GM21717 (cell line): Measurements from ENCODE around the gene ARHGAP40.

Experiments
- ATAC-seq: cut with Tn5 transposase; IDR thresholded peaks from one replicate; pipeline ENCODE4 v1.9.1; 2021; ENCODE audit warnings: mild to moderate bottlenecking, moderate library complexity; ENCODE audit not compliant: unreplicated experiment

Gene ARHGAP40

DNA sequence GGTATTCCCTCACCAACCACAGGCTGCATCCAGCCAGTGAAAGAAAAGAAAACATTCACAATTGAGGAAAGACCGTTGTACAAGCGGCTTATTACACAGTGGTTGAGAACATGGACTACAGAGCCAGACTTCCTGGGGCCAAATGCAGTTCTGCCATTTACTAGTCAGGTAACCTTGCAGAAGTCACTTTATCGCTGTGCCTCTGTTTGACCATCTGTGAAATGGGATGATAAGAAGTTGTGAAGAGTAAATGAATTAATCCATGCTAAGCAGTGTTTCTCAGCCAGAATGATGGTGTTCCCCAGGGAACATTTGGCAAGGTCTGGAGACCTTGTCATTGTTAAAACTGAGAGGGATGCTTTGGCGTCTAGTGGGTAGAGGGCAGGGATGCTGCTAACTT is 14.8 kb downstream of the ARHGAP40 start:
- no peak for ATAC-seq

- ATAC-seq: no peak
Observed at GRCh38 chr20:38617011-38617829, 15.6 kb downstream of the ARHGAP40 start.

DNA sequence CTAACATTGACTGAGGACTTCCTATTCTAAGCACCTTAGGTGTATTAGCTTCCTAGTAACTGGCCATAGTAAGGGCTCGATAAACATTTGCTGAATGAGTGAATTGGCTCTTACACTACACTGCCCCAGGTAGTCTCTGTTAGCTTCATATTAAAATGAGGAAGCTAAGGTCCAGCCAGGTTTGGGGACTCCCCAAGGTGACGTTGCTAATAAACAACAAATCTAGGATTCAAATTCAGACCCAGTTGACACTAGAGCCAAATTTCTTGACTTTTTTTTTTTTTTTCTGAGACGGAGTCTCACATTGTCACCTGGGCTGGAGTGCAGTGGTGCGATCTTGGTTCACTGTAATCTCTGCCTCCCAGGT is 16.2 kb downstream of the ARHGAP40 start:
- ATAC-seq: no peak

GRCh38 chr20:38620441-38620840 is 18.8 kb downstream of the ARHGAP40 start:
- ATAC-seq: no peak

DNA sequence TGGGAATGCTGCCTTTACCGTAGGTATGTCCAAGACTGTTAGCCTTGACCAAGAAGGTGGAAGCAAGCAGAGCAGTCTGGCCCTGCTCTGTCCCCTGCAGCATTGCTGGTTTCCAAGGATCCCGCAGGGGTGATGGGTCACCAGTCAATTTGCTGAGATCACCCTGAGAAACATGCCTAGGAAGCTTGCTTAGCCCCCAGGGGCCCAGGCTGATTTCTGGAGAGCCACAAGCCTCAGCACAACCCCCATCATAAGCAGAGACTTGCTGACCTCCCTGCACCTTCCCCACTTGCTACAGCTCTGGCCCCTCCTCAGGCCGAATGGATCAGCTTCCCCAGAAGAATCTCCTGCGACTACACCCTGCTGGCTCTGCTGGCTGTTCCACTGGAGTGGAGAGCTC is 21.5 kb downstream of the ARHGAP40 start:
- ATAC-seq: no peak

DNA sequence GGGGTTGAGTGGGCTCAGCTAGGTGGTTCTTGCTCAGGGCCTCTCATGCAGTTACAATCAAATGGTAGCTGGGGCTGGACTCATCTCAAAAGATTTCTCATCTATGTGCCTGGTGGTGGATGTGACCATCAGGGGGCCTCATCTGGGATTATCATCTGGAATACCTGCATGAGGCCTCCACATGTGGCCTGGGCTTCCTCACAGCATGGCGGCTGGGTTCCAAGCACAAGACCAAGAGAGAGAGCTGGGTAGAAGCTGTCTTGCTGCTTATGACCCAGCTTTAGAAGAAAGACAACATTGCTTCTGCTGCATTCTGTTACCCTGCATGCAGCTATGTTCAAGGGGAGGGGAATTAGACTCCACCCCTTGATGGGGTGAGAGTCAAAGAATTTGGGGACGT is 22.5 kb downstream of the ARHGAP40 start:
- no peak for ATAC-seq

DNA sequence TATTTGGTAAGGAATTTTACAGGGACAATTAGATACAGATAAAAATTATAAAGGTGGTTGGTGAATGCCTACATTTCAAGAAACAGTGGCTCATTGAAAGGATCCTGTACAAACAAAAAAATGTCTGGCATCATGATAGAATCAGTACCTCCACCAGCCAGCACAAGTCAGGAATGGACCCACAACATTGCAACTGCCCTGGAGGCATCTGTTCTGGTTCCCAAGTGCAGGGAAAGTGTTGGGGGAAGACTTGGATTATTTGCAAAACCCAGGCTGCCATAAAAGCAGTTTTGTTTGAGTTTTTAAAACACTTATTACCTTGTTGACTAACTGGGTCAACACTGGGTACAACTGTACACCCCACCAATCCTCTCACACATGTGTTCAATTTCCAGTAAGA is 24.3 kb downstream of the ARHGAP40 start:
- ATAC-seq: no peak

- no peak for ATAC-seq
Observed at GRCh38 chr20:38626921-38627659, 25.5 kb downstream of the ARHGAP40 start.

DNA sequence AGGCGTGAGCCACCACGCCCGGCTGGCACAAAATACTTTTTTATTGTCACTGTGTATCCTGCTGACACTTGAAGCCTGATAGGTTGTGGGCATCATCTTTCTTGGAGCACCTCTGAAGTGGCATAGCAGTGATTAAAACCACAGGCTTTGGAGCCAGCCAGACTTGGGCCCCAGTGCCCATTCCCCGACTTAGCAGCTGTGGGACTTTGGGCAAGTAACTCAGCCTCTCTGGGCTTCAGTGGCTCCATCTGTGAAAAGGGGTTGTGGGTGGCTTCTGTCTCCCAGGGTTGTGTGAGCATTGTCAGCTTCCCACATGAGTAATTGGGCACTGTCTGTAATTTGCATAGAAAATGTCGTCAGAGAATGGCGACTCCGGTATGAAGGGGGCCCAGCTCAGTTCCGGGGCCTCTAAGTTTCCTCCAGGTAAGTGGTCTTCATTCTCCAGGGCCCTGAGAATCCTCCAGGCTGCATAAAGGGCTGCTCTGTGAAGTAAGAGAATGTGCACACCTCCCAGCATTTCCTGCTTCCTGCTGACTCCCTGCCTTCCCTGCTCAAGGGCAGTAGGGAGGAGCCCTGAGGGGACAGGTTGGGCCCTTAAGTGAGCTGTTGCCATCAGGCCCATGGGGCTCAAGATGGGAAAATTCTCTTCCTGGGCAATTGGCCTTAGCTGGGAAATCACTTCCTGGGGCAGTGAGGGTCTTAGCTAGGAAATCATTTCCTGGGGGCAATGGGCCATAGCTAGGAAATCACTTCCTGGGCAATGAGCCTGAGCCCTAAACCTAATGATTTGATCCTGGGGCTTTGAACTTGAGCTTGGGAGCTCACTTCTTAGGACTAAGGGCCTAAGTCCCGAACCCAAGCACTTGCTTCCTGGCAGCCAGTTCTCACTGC is 27.2 kb downstream of the ARHGAP40 start:
- no peak for ATAC-seq

DNA sequence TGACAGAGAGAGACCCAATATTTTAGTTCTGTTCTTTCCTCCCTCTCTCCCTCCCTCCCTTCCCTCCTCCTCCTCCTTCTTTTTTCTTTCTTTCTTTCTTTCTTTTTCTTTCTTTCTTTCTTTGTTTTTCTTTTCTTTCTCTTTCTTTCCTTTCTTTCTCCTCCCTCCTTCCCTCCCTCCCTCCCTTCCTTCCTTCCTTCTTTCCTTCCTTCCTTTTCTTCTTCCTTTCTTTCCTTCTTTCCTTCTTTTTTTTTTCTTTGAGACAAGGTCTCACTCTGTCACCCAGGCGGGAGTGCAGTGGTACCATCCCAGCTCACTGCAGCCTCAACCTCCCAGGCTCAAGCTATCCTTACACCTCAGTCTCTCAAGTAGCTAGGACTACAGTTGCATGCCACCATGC is 28.4 kb downstream of the ARHGAP40 start:
- ATAC-seq: no peak

- ATAC-seq: no peak
Observed at GRCh38 chr20:38630727-38631126, 29.1 kb downstream of the ARHGAP40 start.

GRCh38 chr20:38631155-38632022 is 29.8 kb downstream of the ARHGAP40 start:
- no peak for ATAC-seq

- ATAC-seq: no peak
Observed at GRCh38 chr20:38633577-38634093, 32.0 kb downstream of the ARHGAP40 start.

GRCh38 chr20:38635721-38636288 is 34.2 kb downstream of the ARHGAP40 start:
- no peak for ATAC-seq

GRCh38 chr20:38640521-38640920 is 38.9 kb downstream of the ARHGAP40 start:
- ATAC-seq: no peak

DNA sequence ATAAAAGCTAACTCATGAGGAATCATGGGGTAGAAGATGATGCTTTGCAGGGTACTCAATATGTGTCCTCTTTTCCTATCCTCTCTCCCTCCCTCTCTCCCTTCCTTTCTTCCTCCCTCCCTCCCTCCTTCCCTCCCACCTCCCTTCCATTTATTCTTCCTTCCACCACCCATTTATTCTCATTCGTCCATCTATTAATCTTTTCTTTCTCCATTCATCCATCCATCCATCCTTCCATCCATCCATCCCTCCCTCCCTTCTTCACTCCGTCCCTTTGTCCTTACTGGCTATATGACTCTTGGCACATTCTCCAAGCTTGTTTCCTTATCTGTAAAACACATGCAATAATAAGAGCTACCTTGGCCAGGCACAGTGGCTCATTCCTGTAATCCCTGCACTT is 40.9 kb downstream of the ARHGAP40 start:
- ATAC-seq: no peak

DNA sequence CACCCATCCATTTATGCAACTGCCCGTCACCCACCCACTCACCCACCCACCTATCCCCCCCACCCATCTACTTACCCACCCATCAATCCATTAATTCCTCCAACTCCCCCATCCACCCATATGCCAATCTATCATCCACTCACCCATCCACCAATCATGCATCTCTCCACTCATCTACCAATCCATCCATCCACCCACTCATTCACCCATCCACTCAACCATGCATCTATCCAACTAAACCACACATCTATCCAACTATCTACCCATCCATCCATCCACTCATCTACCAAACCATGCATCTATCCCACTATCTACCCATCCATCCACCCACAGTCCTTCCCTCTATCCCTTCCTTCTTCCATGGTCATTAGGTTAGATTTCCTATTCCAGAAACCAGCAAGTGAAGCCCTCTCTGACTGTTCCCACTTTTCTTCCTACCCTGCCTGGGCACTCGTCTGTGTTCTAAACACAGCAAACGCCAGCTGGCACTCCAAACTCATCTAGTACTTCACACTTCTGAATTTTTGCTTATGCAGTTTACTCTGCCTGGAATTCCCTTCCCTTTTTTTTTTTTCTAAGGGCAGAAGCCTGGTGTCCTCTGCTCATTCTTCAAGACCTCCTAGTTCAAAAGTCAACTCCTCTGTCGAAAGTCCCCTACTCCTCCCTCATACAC is 43.1 kb downstream of the ARHGAP40 start:
- ATAC-seq: no peak

DNA sequence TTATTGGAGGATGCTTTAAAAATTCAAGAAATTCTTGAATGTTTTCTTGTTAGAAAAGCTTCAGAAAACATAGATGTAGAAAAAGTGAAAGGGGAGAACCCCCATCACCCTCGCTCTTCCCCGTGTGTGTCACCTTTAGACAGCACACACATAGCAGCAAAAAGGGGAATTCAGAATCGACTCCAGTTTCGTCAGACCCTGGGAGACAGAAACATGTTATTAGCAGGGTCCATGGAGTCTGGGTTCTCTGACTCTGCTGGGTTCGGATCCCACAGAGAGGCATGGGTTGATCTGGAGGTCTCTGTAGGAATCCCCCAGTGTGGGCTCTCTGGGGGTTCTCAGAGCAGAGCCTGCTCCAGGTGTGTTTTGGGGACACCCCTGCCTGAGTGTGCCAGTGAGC is 43.7 kb downstream of the ARHGAP40 start:
- no peak for ATAC-seq
